ENCODE data around the gene SELENOK.

DNA sequence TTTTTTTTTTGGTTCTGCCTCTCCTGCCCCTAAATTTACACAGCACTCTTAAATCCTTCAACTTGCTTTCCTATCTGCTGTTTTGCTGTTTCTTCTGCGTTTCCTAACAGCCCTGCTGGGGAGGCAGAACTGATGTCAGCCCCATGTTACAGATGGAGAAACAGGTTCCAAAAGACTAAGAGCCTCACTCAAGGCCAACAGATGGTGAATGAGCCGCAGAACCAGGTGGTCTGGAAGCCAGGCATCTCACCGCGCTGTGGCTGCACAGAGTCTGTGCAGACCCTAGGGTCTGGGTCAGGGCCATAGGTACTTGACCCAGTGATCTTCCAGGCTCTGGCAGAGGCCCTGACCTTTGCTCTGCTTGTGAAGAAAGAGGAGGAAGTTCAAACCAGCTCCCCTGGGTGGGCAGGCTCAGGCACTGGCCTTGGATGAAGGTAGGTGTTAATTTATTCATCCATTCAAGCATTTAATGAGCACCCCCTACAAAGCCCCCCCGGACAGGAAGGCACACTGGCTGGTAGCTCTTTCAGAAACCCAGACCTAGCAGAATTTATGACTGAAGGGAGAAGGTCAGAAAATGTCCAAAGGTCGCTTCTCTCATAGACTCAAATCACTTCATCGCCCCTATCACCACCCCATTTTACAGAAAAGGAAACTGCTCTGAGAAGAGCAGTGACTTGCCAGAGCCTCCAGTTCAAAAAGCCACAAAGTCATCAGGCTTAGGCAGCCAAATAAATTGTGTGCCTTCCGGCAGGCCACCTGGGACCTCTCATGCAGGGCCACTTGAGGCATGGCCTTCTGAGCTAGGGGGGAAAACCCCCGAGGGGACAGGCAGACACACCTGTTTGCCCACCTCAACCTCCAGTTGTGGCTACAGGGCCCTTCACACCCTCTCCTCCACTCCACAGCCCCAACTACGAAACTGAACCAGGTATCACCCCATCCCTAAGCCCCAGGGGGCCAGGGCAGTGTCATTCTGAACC, 48.2 kb downstream of the SELENOK start:
- TF ChIP-seq POLR2AphosphoS5 (IDR thresholded peaks at IDR 0.05; ENCODE audit: low read depth, low read length) = no peak
- no peak for TF ChIP-seq TAF1 (IDR thresholded peaks at IDR 0.05; ENCODE audit: borderline replicate concordance, low read depth, low read length)

All from GM12892 (cell line).